HG02610 (cell line): Measurements from ENCODE around the gene PDS5A.
"Not testable (repeated sequence)": the region's sequence is repeated elsewhere in the genome, so short reads cannot be mapped to it uniquely, and the experiment has no call there.

Experiments used
- ATAC-seq: cut with Tn5 transposase; IDR thresholded peaks from one replicate; pipeline ENCODE4 v1.9.1; 2021; ENCODE audit warnings: mild to moderate bottlenecking, moderate library complexity; ENCODE audit not compliant: unreplicated experiment

Gene PDS5A

GRCh38 chr4:39977489-39978377 lies at the start of gene PDS5A:
Gene PDS5A (minus strand): TSS chr4:39977911. CDS start chr4:39976577, 1,334 bp downstream.
- ATAC-seq = peak; percentile 83

- not testable (repeated sequence) for ATAC-seq
These were observed 46.3 kb upstream of the PDS5A start for GRCh38 chr4:40024049-40024448.

- not testable (repeated sequence) for ATAC-seq
These were observed 43.4 kb upstream of the PDS5A start for GRCh38 chr4:40021116-40021515.

GRCh38 chr4:40020221-40020620 lies 42.5 kb upstream of the PDS5A start:
- no peak for ATAC-seq

GRCh38 chr4:40016007-40016406 lies 38.3 kb upstream of the PDS5A start:
- no peak for ATAC-seq

- no peak for ATAC-seq
These were observed 26.3 kb upstream of the PDS5A start for GRCh38 chr4:40003986-40004385.

GRCh38 chr4:40000711-40001110 lies 23.0 kb upstream of the PDS5A start:
- no peak for ATAC-seq

- ATAC-seq = no peak
These were observed 21.1 kb upstream of the PDS5A start for GRCh38 chr4:39998659-39999345.

GRCh38 chr4:39996811-39997210 lies 19.1 kb upstream of the PDS5A start:
- no peak for ATAC-seq

GRCh38 chr4:39994406-39994805 lies 16.7 kb upstream of the PDS5A start:
- no peak for ATAC-seq

- not testable (repeated sequence) for ATAC-seq
These were observed 11.7 kb upstream of the PDS5A start for GRCh38 chr4:39989381-39989780.

- no peak for ATAC-seq
These were observed 9.8 kb upstream of the PDS5A start for GRCh38 chr4:39987485-39987884.

- ATAC-seq = no peak
These were observed 1.2 kb upstream of the PDS5A start for GRCh38 chr4:39978904-39979303.

GRCh38 chr4:39978378-39978775 lies 666 bp upstream of the PDS5A start:
- ATAC-seq = no peak

- ATAC-seq = peak; percentile 29
These were observed 694 bp downstream of the PDS5A start for GRCh38 chr4:39976945-39977488.

GRCh38 chr4:39976141-39976944 lies 1.4 kb downstream of the PDS5A start:
- ATAC-seq = peak; percentile 23

- ATAC-seq = no peak
These were observed 2.1 kb downstream of the PDS5A start for GRCh38 chr4:39975488-39976089.

GRCh38 chr4:39973052-39973451 lies 4.7 kb downstream of the PDS5A start:
- not testable (repeated sequence) for ATAC-seq

- ATAC-seq = peak; percentile 68
These were observed 6.8 kb downstream of the PDS5A start for GRCh38 chr4:39970671-39971640.
